GM12801 (cell line): ENCODE results near the gene CD99.

Source experiments
- CTCF ChIP-seq: IDR thresholded peaks from one replicate; pipeline ENCODE4 v1.5.1; 2011; ENCODE audit warnings: control low read depth; ENCODE audit not compliant: insufficient read length; ENCODE audit errors: extremely low read depth

Gene CD99

GRCh38 chrX:2723286-2723879 lies 32.3 kb downstream of the CD99 start:
- no peak for TF ChIP-seq CTCF

- TF ChIP-seq CTCF: no peak
Observed at GRCh38 chrX:2732076-2732475, 41.0 kb downstream of the CD99 start.

- no peak for TF ChIP-seq CTCF
Observed at GRCh38 chrX:2732649-2733048, 41.6 kb downstream of the CD99 start.

- no peak for TF ChIP-seq CTCF
Observed at GRCh38 chrX:2733286-2733685, 42.2 kb downstream of the CD99 start.

- no peak for TF ChIP-seq CTCF
Observed at GRCh38 chrX:2735270-2735669, 44.2 kb downstream of the CD99 start.

- no peak for TF ChIP-seq CTCF
Observed at GRCh38 chrX:2740672-2741071, 49.6 kb downstream of the CD99 start.

GRCh38 chrX:2741386-2741785 lies 50.3 kb downstream of the CD99 start:
- TF ChIP-seq CTCF: no peak
